GM23248 (cell line): Measurements from ENCODE around the gene URAD.

ENCODE experiments used
- EZH2 ChIP-seq: fragments of 200-600 bp; sonication (generic); IDR thresholded peaks from 2 replicates; pipeline ENCODE4 v1.6.1; 2018; ENCODE audit warnings: antibody characterized with exemption, mild to moderate bottlenecking; ENCODE audit not compliant: insufficient read depth, poor library complexity, severe bottlenecking
- EZH2phosphoT487 ChIP-seq: fragments of 200-600 bp; sonication (generic); IDR thresholded peaks from 2 replicates; pipeline ENCODE4 v1.6.1; 2018; ENCODE audit warnings: antibody characterized with exemption, moderate library complexity, mild to moderate bottlenecking, low read depth; ENCODE audit not compliant: insufficient read depth

GRCh38 chr13:27954406-27954851 lies 34.1 kb downstream of the URAD start:
- TF ChIP-seq EZH2: no peak
- TF ChIP-seq EZH2phosphoT487: no peak
